CD4-positive, CD25-positive, alpha-beta regulatory T cell (primary cell): ENCODE results near the gene RPL28. TPM values are rescaled to one million over a fixed set of nuclear protein-coding genes. Genes with fewer than 3 reads are reported as not detected.

ENCODE experiments used
- ATAC-seq, 2 donors: fragments of 150-1000 bp; cut with Tn5 transposase; one replicate each; pipeline ENCODE4 v1.10.0; 2021; ENCODE audit warnings: low read depth in 2 of 2, moderate number of reproducible peaks in 2 of 2, moderate library complexity in 1 of 2
- DNase-seq, 3 donors: peaks; one replicate each; pipeline versions ENCODE4 v3.0.0 to v3.0.0-alpha.2; 2012 to 2022; ENCODE audit warnings: mixed read lengths in 1 of 3
- H3K27ac ChIP-seq: one replicate; pipeline ENCODE4 v1.7.0; 2013; ENCODE audit warnings: mild to moderate bottlenecking, low read length; ENCODE audit not compliant: insufficient read depth, poor library complexity, severe bottlenecking
- H3K27me3 ChIP-seq: one replicate; pipeline ENCODE4 v1.7.0; 2013; ENCODE audit warnings: low read length; ENCODE audit not compliant: control insufficient read depth, insufficient read depth
- H3K36me3 ChIP-seq: one replicate; pipeline ENCODE4 v1.7.0; 2013; ENCODE audit warnings: mild to moderate bottlenecking, low read length, moderate library complexity; ENCODE audit not compliant: control insufficient read depth, insufficient read depth
- H3K4me1 ChIP-seq: 2 replicates; pipeline ENCODE4 v1.7.0; 2013; ENCODE audit warnings: mild to moderate bottlenecking, low read length; ENCODE audit not compliant: insufficient read depth, control insufficient read depth, poor library complexity, severe bottlenecking
- H3K4me3 ChIP-seq: one replicate; pipeline ENCODE4 v1.7.0; 2013; ENCODE audit warnings: low read depth, mild to moderate bottlenecking, low read length, moderate library complexity
- H3K9me3 ChIP-seq, 2 experiments: 1 replicate in 1 of 2; 2 replicates in 1 of 2; pipeline ENCODE4 v1.7.0; 2013; ENCODE audit warnings: low read length in 2 of 2, mild to moderate bottlenecking in 1 of 2, moderate library complexity in 1 of 2; ENCODE audit not compliant: control insufficient read depth in 2 of 2
- H3K27ac Mint-ChIP-seq, 3 donors: one replicate each; pipeline ENCODE4 v1.8.0; 2020 to 2022; ENCODE audit warnings: mild to moderate bottlenecking in 3 of 3, mixed read lengths in 3 of 3, moderate library complexity in 2 of 3
- H3K27me3 Mint-ChIP-seq: one replicate; pipeline ENCODE4 v1.8.0; 2022; ENCODE audit warnings: mild to moderate bottlenecking, mixed read lengths
- H3K36me3 Mint-ChIP-seq: one replicate; pipeline ENCODE4 v1.8.0; 2020; ENCODE audit warnings: mixed read lengths
- H3K4me1 Mint-ChIP-seq, 4 donors: one replicate each; pipeline ENCODE4 v1.8.0; 2020 to 2022; ENCODE audit warnings: mixed read lengths in 4 of 4, mild to moderate bottlenecking in 1 of 4
- H3K4me3 Mint-ChIP-seq, 4 donors: one replicate each; pipeline ENCODE4 v1.8.0; 2020 to 2022; ENCODE audit warnings: mild to moderate bottlenecking in 4 of 4, mixed read lengths in 4 of 4, moderate library complexity in 3 of 4
- H3K9me3 Mint-ChIP-seq, 7 donors: one replicate each; pipeline ENCODE4 v1.8.0; 2020 to 2022; ENCODE audit warnings: mixed read lengths in 7 of 7, mild to moderate bottlenecking in 3 of 7, moderate library complexity in 2 of 7
- polyA plus RNA-seq, 4 donors: library from polyadenylated mRNA; unstranded; fragments of 300-500 nt; fragmentation: Illumina TruSeq; gene quantifications; one replicate each; pipeline ENCODE4 v1.2.3, GENCODE V29; 2021
- total RNA-seq: library from RNA; stranded (reverse); gene quantifications from one replicate; pipeline ENCODE4 v1.2.3, GENCODE V29; 2022

RPL28 gene
- 2,934 TPM for total RNA-seq
- 100 to 1,000 TPM; 527 to 727 (median 674) TPM for polyA plus RNA-seq

- Histone ChIP-seq H3K27ac (peak within 1 kb of the TSS; percentile 94), H3K27me3 (no peaks in the 10 kb centered on the region), H3K4me3 (peak within 1 kb of the TSS; percentile 94), H3K4me1 (peaks cover 61% of the 10 kb centered on the region), H3K36me3 (peaks cover 31% of the 10 kb centered on the region), H3K9me3 (no peaks in the 10 kb centered on the region)
- ATAC-seq: peak; percentile 75 to 79
- Mint-ChIP-seq H3K27ac (peak within 1 kb of the TSS; percentile 95 to 100 (median 99)), H3K36me3 (peaks cover 30% of the 10 kb centered on the region), H3K9me3 (peaks cover 0 to 2% (median 0%) of the 10 kb centered on the region in 7 donors), H3K4me1 (peaks cover 5 to 81% (median 36%) of the 10 kb centered on the region in 4 donors), H3K4me3 (peak within 1 kb of the TSS; percentile 97 to 100 (median 100)), H3K27me3 (no peaks in the 10 kb centered on the region)
- peak; percentile 97 to 99 (median 99) for DNase-seq
Measured at GRCh38 chr19:55385724-55386492, at the start of gene RPL28. Gene RPL28 (plus strand): TSS chr19:55385932. CDS start chr19:55386358, 426 bp downstream.

DNA sequence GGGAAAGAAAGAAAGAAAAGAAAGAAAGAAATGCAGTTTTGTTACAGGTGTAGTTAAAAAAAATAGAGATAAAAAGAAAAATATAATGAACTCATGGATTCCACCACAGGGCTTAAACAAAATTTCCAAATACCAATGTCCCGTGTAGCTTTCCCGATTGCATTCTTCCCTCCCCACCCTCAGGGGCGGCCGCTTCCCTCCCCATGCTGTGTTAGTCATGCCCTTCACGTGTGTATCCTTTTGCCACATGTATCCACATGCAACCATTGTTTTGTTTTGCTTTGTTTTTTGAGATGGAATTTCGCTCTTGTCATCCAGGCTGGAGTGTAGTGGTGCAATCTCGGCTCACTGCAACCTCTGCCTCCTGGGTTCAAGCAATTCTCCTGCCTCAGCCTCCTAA lies 49.6 kb upstream of the RPL28 start:
- H3K9me3 Mint-ChIP-seq: peaks cover 0 to 1% (median 0%) of the 10 kb centered on the region in 7 donors
- H3K9me3 ChIP-seq: no peaks in the 10 kb centered on the region
- peaks cover 43% of the 10 kb centered on the region for H3K27me3 Mint-ChIP-seq
- H3K4me3 Mint-ChIP-seq: no peak overlapping the region
- H3K27me3 ChIP-seq: no peaks in the 10 kb centered on the region
- H3K27ac ChIP-seq: no peak overlapping the region
- no peak overlapping the region for H3K4me3 ChIP-seq
- peaks cover 23% of the 10 kb centered on the region for H3K4me1 ChIP-seq
- ATAC-seq (no peak), DNase-seq (no peak)
- H3K36me3 Mint-ChIP-seq: no peaks in the 10 kb centered on the region
- H3K27ac Mint-ChIP-seq: no peak overlapping the region
- H3K4me1 Mint-ChIP-seq: peaks cover 3 to 22% (median 11%) of the 10 kb centered on the region in 4 donors
- no peaks in the 10 kb centered on the region for H3K36me3 ChIP-seq

- Mint-ChIP-seq H3K4me1 (peaks cover 5 to 28% (median 14%) of the 10 kb centered on the region in 4 donors), H3K4me3 (peak within 1 kb of the TSS; percentile 89 to 99 (median 96)), H3K27me3 (peaks cover 31% of the 10 kb centered on the region), H3K36me3 (peaks cover 3% of the 10 kb centered on the region), H3K27ac (peak within 1 kb of the TSS; percentile 94 to 100 (median 99)), H3K9me3 (peaks cover 0 to 1% (median 0%) of the 10 kb centered on the region in 7 donors)
- ATAC-seq (peak; percentile 82 to 85), DNase-seq (peak; percentile 100)
- Histone ChIP-seq H3K27me3 (no peaks in the 10 kb centered on the region), H3K4me3 (peak within 1 kb of the TSS; percentile 84), H3K9me3 (no peaks in the 10 kb centered on the region), H3K36me3 (no peaks in the 10 kb centered on the region), H3K27ac (peak within 1 kb of the TSS; percentile 99), H3K4me1 (peaks cover 27% of the 10 kb centered on the region)
Measured at GRCh38 chr19:55339105-55339888, 46.4 kb upstream of the RPL28 start, which contains the start of gene KMT5C. Gene KMT5C (plus strand): TSS chr19:55339876. CDS start chr19:55341937, 2,061 bp downstream.

GRCh38 chr19:55339889-55340783 lies 45.6 kb upstream of the RPL28 start:
- peak overlapping the region; percentile 89 for H3K27ac ChIP-seq
- peaks cover 7% of the 10 kb centered on the region for H3K36me3 Mint-ChIP-seq
- peak overlapping the region; percentile 89 to 99 (median 96) for H3K4me3 Mint-ChIP-seq
- H3K36me3 ChIP-seq: no peaks in the 10 kb centered on the region
- DNase-seq (no peak), ATAC-seq (no peak)
- peaks cover 0 to 1% (median 0%) of the 10 kb centered on the region in 7 donors for H3K9me3 Mint-ChIP-seq
- H3K4me1 ChIP-seq: peaks cover 27% of the 10 kb centered on the region
- peak overlapping the region; percentile 94 to 100 (median 99) for H3K27ac Mint-ChIP-seq
- no peaks in the 10 kb centered on the region for H3K9me3 ChIP-seq
- peak overlapping the region; percentile 53 for H3K4me3 ChIP-seq
- peaks cover 36% of the 10 kb centered on the region for H3K27me3 Mint-ChIP-seq
- no peaks in the 10 kb centered on the region for H3K27me3 ChIP-seq
- peaks cover 5 to 28% (median 14%) of the 10 kb centered on the region in 4 donors for H3K4me1 Mint-ChIP-seq

DNA sequence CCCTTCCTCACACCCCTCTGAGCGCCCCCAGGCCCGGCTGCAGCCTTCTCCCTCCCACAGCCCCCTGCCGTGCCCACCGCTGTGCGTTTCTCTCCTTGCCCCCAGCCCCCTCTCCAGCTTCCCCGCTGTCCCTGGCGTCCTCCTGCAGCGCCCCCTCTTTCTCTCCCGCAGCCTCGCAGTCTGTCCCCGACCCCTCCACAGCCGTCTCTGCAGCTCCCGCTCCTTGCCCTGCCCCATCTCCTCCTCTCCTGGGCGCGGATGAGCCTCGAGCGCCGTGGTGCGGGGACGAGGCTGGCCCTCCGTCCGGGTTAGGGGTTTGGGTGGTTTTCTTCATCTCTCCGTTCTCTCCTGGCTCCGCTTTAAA lies 45.0 kb upstream of the RPL28 start:
- peaks cover 5 to 28% (median 14%) of the 10 kb centered on the region in 4 donors for H3K4me1 Mint-ChIP-seq
- H3K9me3 Mint-ChIP-seq: peaks cover 0 to 1% (median 0%) of the 10 kb centered on the region in 7 donors
- H3K4me3 ChIP-seq: no peak overlapping the region
- H3K9me3 ChIP-seq: no peaks in the 10 kb centered on the region
- H3K27me3 Mint-ChIP-seq: peaks cover 35% of the 10 kb centered on the region
- H3K36me3 Mint-ChIP-seq: peaks cover 11% of the 10 kb centered on the region
- H3K4me1 ChIP-seq: peaks cover 27% of the 10 kb centered on the region
- H3K27ac ChIP-seq: peak overlapping the region; percentile 89
- peak overlapping the region; percentile 71 to 93 (median 83) for H3K4me3 Mint-ChIP-seq
- peak overlapping the region in 2 of 3 donors; percentile 83 to 100 for H3K27ac Mint-ChIP-seq
- no peaks in the 10 kb centered on the region for H3K27me3 ChIP-seq
- H3K36me3 ChIP-seq: no peaks in the 10 kb centered on the region
- ATAC-seq: no peak
- DNase-seq: peak in 1 of 3 donors; percentile 24

DNA sequence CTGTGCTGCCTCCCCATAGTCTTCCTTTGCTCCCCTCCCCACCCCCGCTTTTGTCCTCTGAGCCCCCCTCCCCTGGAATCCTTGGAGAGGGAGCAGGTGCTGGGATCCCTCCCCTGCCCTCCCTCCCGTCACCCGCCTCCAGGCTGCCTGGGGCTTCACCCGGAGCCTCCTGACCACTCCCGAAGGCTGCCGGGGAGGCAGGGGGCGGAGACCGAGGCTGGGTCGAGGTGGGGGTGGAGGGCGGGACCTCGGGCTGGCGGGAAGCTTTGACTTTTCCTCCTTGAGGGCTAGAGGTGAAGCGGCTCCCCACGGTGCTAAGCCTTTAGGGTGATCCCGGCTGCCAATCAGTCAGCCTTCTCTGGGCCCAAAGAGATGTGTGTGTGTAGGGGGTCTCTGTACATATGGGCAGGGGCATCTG lies 44.6 kb upstream of the RPL28 start:
- Mint-ChIP-seq H3K27me3 (peaks cover 31% of the 10 kb centered on the region), H3K36me3 (peaks cover 11% of the 10 kb centered on the region), H3K4me3 (peak overlapping the region; percentile 71 to 93 (median 83)), H3K27ac (peak overlapping the region in 2 of 3 donors; percentile 83 to 100), H3K4me1 (peaks cover 5 to 28% (median 14%) of the 10 kb centered on the region in 4 donors), H3K9me3 (peaks cover 0 to 1% (median 0%) of the 10 kb centered on the region in 7 donors)
- Histone ChIP-seq H3K27ac (peak overlapping the region; percentile 89), H3K4me3 (no peak overlapping the region), H3K4me1 (peaks cover 27% of the 10 kb centered on the region), H3K36me3 (no peaks in the 10 kb centered on the region), H3K9me3 (no peaks in the 10 kb centered on the region), H3K27me3 (no peaks in the 10 kb centered on the region)
- DNase-seq: peak; percentile 13 to 62 (median 44)
- ATAC-seq: no peak
